ENCODE data around the gene PDE1A. TPM values are rescaled to one million over a fixed set of nuclear protein-coding genes. Genes with fewer than 3 reads are reported as not detected.

The PDE1A gene
- total RNA-seq, 1 donor = 42.0 TPM

DNA sequence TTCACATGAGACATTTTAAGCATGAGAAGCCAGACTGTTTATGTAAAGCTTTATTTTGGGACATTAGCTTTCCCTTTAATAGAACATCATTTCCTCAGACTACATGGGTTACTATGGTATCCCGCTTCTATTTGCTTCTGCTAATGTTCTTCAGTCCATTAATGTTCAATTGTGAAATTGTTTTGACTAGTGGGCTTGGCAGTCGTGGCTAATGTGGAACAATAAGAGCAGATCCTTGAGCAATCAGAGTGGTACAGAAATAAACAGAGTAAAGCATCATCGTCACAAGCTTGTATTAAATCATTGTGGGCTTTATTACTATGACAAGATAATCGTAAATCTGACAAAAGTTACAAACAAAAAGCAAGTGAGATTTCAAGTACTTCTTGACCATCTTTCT is 60.2 kb downstream of the PDE1A start:
- DNase-seq (ENCODE audit: insufficient read length, low spot score, missing footprints) = no peak
- Histone ChIP-seq H3K79me2 (ENCODE audit: insufficient read depth, low read length) (no peaks in the 10 kb centered on the region), H3K27ac (ENCODE audit: low read depth, low read length) (no peak overlapping the region), H4K20me1 (ENCODE audit: insufficient read depth, low read length) (no peaks in the 10 kb centered on the region), H3K4me2 (ENCODE audit: insufficient read depth, low read length) (no peak overlapping the region), H3K36me3 (ENCODE audit: insufficient read depth, low read length) (no peaks in the 10 kb centered on the region), H3K27me3 (ENCODE audit: insufficient read depth, low read length) (no peaks in the 10 kb centered on the region), H3K4me3 (ENCODE audit: insufficient read depth, low read length) (no peak overlapping the region), H3K9me3 (ENCODE audit: low read depth, low read length) (no peaks in the 10 kb centered on the region), H2AFZ (ENCODE audit: low read length) (no peak overlapping the region), H3K4me1 (ENCODE audit: insufficient read depth, low read length) (no peaks in the 10 kb centered on the region)
- TF ChIP-seq, protein P1, sequence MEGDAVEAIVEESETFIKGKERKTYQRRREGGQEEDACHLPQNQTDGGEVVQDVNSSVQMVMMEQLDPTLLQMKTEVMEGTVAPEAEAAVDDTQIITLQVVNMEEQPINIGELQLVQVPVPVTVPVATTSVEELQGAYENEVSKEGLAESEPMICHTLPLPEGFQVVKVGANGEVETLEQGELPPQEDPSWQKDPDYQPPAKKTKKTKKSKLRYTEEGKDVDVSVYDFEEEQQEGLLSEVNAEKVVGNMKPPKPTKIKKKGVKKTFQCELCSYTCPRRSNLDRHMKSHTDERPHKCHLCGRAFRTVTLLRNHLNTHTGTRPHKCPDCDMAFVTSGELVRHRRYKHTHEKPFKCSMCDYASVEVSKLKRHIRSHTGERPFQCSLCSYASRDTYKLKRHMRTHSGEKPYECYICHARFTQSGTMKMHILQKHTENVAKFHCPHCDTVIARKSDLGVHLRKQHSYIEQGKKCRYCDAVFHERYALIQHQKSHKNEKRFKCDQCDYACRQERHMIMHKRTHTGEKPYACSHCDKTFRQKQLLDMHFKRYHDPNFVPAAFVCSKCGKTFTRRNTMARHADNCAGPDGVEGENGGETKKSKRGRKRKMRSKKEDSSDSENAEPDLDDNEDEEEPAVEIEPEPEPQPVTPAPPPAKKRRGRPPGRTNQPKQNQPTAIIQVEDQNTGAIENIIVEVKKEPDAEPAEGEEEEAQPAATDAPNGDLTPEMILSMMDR (IDR thresholded peaks at IDR 0.05; ENCODE audit: extremely low read depth, low read depth, low read length) = no peak

- Histone ChIP-seq H3K79me2 (ENCODE audit: insufficient read depth, low read length) (no peaks in the 10 kb centered on the region), H3K4me1 (ENCODE audit: insufficient read depth, low read length) (no peaks in the 10 kb centered on the region), H3K27me3 (ENCODE audit: insufficient read depth, low read length) (no peaks in the 10 kb centered on the region), H3K4me3 (ENCODE audit: insufficient read depth, low read length) (no peak overlapping the region), H3K9me3 (ENCODE audit: low read depth, low read length) (no peaks in the 10 kb centered on the region), H3K4me2 (ENCODE audit: insufficient read depth, low read length) (no peak overlapping the region), H2AFZ (ENCODE audit: low read length) (no peak overlapping the region), H3K36me3 (ENCODE audit: insufficient read depth, low read length) (no peaks in the 10 kb centered on the region), H3K27ac (ENCODE audit: low read depth, low read length) (no peak overlapping the region), H4K20me1 (ENCODE audit: insufficient read depth, low read length) (no peaks in the 10 kb centered on the region)
- no peak for DNase-seq (ENCODE audit: insufficient read length, low spot score, missing footprints)
- TF ChIP-seq, protein P1 (IDR thresholded peaks at IDR 0.05; ENCODE audit: extremely low read depth, low read depth, low read length) = no peak
Observed at GRCh38 chr2:182365855-182366254, 61.0 kb downstream of the PDE1A start.

GRCh38 chr2:182361477-182361876 is 65.4 kb downstream of the PDE1A start:
- peaks cover 3% of the 10 kb centered on the region for H3K4me1 ChIP-seq (ENCODE audit: insufficient read depth, low read length)
- H3K4me3 ChIP-seq (ENCODE audit: insufficient read depth, low read length) = no peak overlapping the region
- no peak overlapping the region for H3K4me2 ChIP-seq (ENCODE audit: insufficient read depth, low read length)
- no peaks in the 10 kb centered on the region for H3K36me3 ChIP-seq (ENCODE audit: insufficient read depth, low read length)
- no peaks in the 10 kb centered on the region for H4K20me1 ChIP-seq (ENCODE audit: insufficient read depth, low read length)
- H3K9me3 ChIP-seq (ENCODE audit: low read depth, low read length) = no peaks in the 10 kb centered on the region
- no peak overlapping the region for H3K27ac ChIP-seq (ENCODE audit: low read depth, low read length)
- H2AFZ ChIP-seq (ENCODE audit: low read length) = no peak overlapping the region
- DNase-seq (ENCODE audit: insufficient read length, low spot score, missing footprints) = no peak
- no peaks in the 10 kb centered on the region for H3K79me2 ChIP-seq (ENCODE audit: insufficient read depth, low read length)
- no peaks in the 10 kb centered on the region for H3K27me3 ChIP-seq (ENCODE audit: insufficient read depth, low read length)
- TF ChIP-seq, protein P1 (IDR thresholded peaks at IDR 0.05; ENCODE audit: extremely low read depth, low read depth, low read length) = no peak

- H3K36me3 ChIP-seq (ENCODE audit: insufficient read depth, low read length) = no peaks in the 10 kb centered on the region
- H3K4me2 ChIP-seq (ENCODE audit: insufficient read depth, low read length) = peak overlapping the region; percentile 48
- no peaks in the 10 kb centered on the region for H3K79me2 ChIP-seq (ENCODE audit: insufficient read depth, low read length)
- TF ChIP-seq, protein P1 (IDR thresholded peaks at IDR 0.05; ENCODE audit: extremely low read depth, low read depth, low read length) = no peak
- DNase-seq (ENCODE audit: insufficient read length, low spot score, missing footprints) = no peak
- peaks cover 3% of the 10 kb centered on the region for H3K4me1 ChIP-seq (ENCODE audit: insufficient read depth, low read length)
- H3K27me3 ChIP-seq (ENCODE audit: insufficient read depth, low read length) = no peaks in the 10 kb centered on the region
- H3K27ac ChIP-seq (ENCODE audit: low read depth, low read length) = no peak overlapping the region
- no peaks in the 10 kb centered on the region for H4K20me1 ChIP-seq (ENCODE audit: insufficient read depth, low read length)
- H3K9me3 ChIP-seq (ENCODE audit: low read depth, low read length) = no peaks in the 10 kb centered on the region
- no peak overlapping the region for H3K4me3 ChIP-seq (ENCODE audit: insufficient read depth, low read length)
- no peak overlapping the region for H2AFZ ChIP-seq (ENCODE audit: low read length)
Observed at GRCh38 chr2:182360663-182361260, 66.1 kb downstream of the PDE1A start.

All from osteoblast (primary cell).